ENCODE measurements around the gene GOLGA6L4.
"Not testable (repeated sequence)": the region's sequence is repeated elsewhere in the genome, so short reads cannot be mapped to it uniquely, and the experiment has no call there.

The GOLGA6L4 gene

GRCh38 chr15:84235573-84235972, at the start of gene GOLGA6L4:
GOLGA6L4 (plus strand) TSS chr15:84235773; CDS start chr15:84235835, 62 bp downstream.
- POLR2A ChIA-PET; CTCF ChIA-PET; DNase-seq (ENCODE audit: extremely low spot score): not testable (repeated sequence)

GRCh38 chr15:84192982-84193381, 42.6 kb upstream of the GOLGA6L4 start:
- DNase-seq (ENCODE audit: extremely low spot score); CTCF ChIA-PET; POLR2A ChIA-PET: not testable (repeated sequence)

GRCh38 chr15:84195603-84196002, 40.0 kb upstream of the GOLGA6L4 start:
- DNase-seq (ENCODE audit: extremely low spot score); POLR2A ChIA-PET; CTCF ChIA-PET: not testable (repeated sequence)

- POLR2A ChIA-PET; CTCF ChIA-PET; DNase-seq (ENCODE audit: extremely low spot score): not testable (repeated sequence)
These were observed 38.9 kb upstream of the GOLGA6L4 start for GRCh38 chr15:84196530-84197188.

- POLR2A ChIA-PET; DNase-seq (ENCODE audit: extremely low spot score); CTCF ChIA-PET: not testable (repeated sequence)
These were observed 35.7 kb upstream of the GOLGA6L4 start for GRCh38 chr15:84199865-84200264.

- POLR2A ChIA-PET; CTCF ChIA-PET; DNase-seq (ENCODE audit: extremely low spot score): not testable (repeated sequence)
These were observed 10.9 kb downstream of the GOLGA6L4 start for GRCh38 chr15:84246441-84246840.
